HEK293T (cell line): Measurements from ENCODE around the gene NKX1-1.

Experiments used
- CTCF ChIA-PET: fragments of 350-600 bp; formaldehyde crosslinking; extraction: SDS; loops from one replicate; lab custom pipeline; 2021; ENCODE audit warnings: antibody characterized with exemption, inconsistent platforms; lab: Yijun Ruan, JAX
- POLR2A ChIA-PET: fragments of 350-600 bp; formaldehyde crosslinking; extraction: SDS; loops from one replicate; lab custom pipeline; 2020; ENCODE audit warnings: antibody characterized with exemption, inconsistent platforms; lab: Yijun Ruan, JAX
- DNase-seq: peaks from one replicate; pipeline ENCODE4 v3.0.0; 2012; ENCODE audit warnings: mixed read lengths; ENCODE audit errors: extremely low spot score
- ARNT ChIP-seq: fragments of 450-650 bp; IDR thresholded peaks from 2 replicates; pipeline ENCODE4 v1.6.1; 2017; ENCODE audit warnings: mild to moderate bottlenecking
- BHLHE40 ChIP-seq: fragments of 450-650 bp; IDR thresholded peaks from 2 replicates; pipeline ENCODE4 v1.6.1; 2016; ENCODE audit warnings: mild to moderate bottlenecking, moderate library complexity, borderline replicate concordance
- CTBP1 ChIP-seq: fragments of 450-650 bp; IDR thresholded peaks from 2 replicates; pipeline ENCODE4 v1.6.1; 2016; ENCODE audit warnings: borderline replicate concordance
- ELF4 ChIP-seq: fragments of 450-650 bp; IDR thresholded peaks from 2 replicates; pipeline ENCODE4 v1.6.1; 2017; ENCODE audit warnings: antibody characterized with exemption
- FOXA1 ChIP-seq: fragments of 450-650 bp; IDR thresholded peaks from 2 replicates; pipeline ENCODE4 v1.6.1; 2016; ENCODE audit warnings: mild to moderate bottlenecking
- FOXK2 ChIP-seq: fragments of 450-650 bp; IDR thresholded peaks from 2 replicates; pipeline ENCODE4 v1.6.1; 2016; ENCODE audit warnings: mild to moderate bottlenecking
- FOXM1 ChIP-seq: fragments of 450-650 bp; IDR thresholded peaks from 2 replicates; pipeline ENCODE4 v1.6.1; 2017; ENCODE audit warnings: mild to moderate bottlenecking, borderline replicate concordance
- HDGF ChIP-seq: fragments of 450-650 bp; IDR thresholded peaks from 2 replicates; pipeline ENCODE4 v1.6.1; 2017; ENCODE audit warnings: antibody characterized with exemption, borderline replicate concordance
- L3MBTL2 ChIP-seq: fragments of 450-650 bp; conservative IDR thresholded peaks from 2 replicates; pipeline ENCODE4 v1.6.1; 2016; ENCODE audit warnings: mild to moderate bottlenecking
- LEF1 ChIP-seq: fragments of 450-650 bp; IDR thresholded peaks from 2 replicates; pipeline ENCODE4 v1.6.1; 2017; ENCODE audit warnings: mild to moderate bottlenecking, borderline replicate concordance
- NFRKB ChIP-seq: fragments of 450-650 bp; IDR thresholded peaks from 2 replicates; pipeline ENCODE4 v1.6.1; 2016; ENCODE audit warnings: mild to moderate bottlenecking, moderate library complexity
- PKNOX1 ChIP-seq: fragments of 450-650 bp; IDR thresholded peaks from 2 replicates; pipeline ENCODE4 v1.6.1; 2016
- SP1 ChIP-seq: fragments of 450-650 bp; IDR thresholded peaks from 2 replicates; pipeline ENCODE4 v1.6.1; 2017
- SUZ12 ChIP-seq: fragments of 450-650 bp; IDR thresholded peaks from 2 replicates; pipeline ENCODE4 v1.6.1; 2016; ENCODE audit warnings: mild to moderate bottlenecking
- TARDBP ChIP-seq: fragments of 450-650 bp; IDR thresholded peaks from 2 replicates; pipeline ENCODE4 v1.6.1; 2016
- ZNF384 ChIP-seq: fragments of 450-650 bp; IDR thresholded peaks from 2 replicates; pipeline ENCODE4 v1.6.1; 2016

The NKX1-1 gene

DNA sequence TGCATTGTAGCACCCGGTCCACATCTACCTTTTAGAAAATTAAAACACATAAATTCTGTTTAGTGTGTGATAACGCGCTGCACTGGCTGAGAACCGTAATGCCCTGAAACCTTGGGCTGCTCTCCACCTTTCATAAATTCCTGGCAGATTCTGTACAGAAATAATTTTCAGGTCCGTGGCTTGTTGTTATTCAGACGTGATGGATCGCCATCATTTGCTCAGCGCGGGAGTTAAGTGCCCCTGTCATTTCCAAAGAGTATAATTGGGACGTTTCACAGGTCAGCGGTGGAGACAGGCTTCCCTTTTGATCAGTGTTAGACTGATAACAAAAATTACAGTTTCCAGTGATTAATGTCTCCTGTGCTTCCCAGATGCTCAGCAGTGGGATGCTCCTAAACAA, 42.7 kb downstream of the NKX1-1 start:
- TF ChIP-seq SP1 (no peak), ZNF384 (no peak), TARDBP (no peak), BHLHE40 (no peak)
- POLR2A ChIA-PET = no interaction called here
- DNase-seq = no peak
- CTCF ChIA-PET = no interaction called here

GRCh38 chr4:1362521-1362920, 43.7 kb downstream of the NKX1-1 start:
- TF ChIP-seq HDGF (no peak), ZNF384 (no peak), FOXA1 (no peak), CTBP1 (no peak), L3MBTL2 (no peak), BHLHE40 (no peak), PKNOX1 (no peak), ELF4 (no peak)
- ChIA-PET CTCF (no interaction called here), POLR2A (no interaction called here)
- DNase-seq = no peak

DNA sequence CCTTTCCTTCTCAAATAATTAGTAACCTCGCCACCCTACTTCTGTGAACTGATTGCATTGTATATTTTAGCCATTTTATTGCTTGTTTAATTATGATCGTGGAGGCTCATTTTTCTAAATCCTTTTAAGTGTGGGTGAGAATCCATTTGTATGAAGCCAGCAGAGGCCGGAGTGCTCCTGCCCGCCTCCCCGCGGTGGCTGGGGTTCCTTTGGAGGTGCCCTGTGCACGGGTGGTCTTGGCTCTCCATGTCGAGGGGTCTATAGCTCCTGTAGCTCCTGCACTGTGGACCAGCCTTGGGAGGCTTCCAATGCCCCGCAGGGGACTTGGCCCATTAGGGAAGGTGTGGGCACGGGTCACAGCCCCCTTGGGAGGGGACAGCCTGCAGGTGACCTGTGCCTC, 44.2 kb downstream of the NKX1-1 start:
- ChIA-PET CTCF (no interaction called here), POLR2A (no interaction called here)
- no peak for DNase-seq
- TF ChIP-seq LEF1 = no peak
- TF ChIP-seq ZNF384 = no peak
- no peak for TF ChIP-seq FOXK2
- TF ChIP-seq NFRKB = no peak
- TF ChIP-seq SUZ12 = no peak
- TF ChIP-seq CTBP1 = no peak
- TF ChIP-seq ARNT = no peak
- no peak for TF ChIP-seq L3MBTL2
- TF ChIP-seq HDGF = no peak
- TF ChIP-seq FOXM1 = no peak
- no peak for TF ChIP-seq TARDBP
- no peak for TF ChIP-seq PKNOX1
- no peak for TF ChIP-seq SP1

GRCh38 chr4:1361431-1361830, 44.8 kb downstream of the NKX1-1 start:
- TF ChIP-seq NFRKB = no peak
- TF ChIP-seq SP1 = no peak
- no peak for TF ChIP-seq PKNOX1
- no peak for TF ChIP-seq BHLHE40
- TF ChIP-seq TARDBP = no peak
- no peak for TF ChIP-seq FOXA1
- TF ChIP-seq ELF4 = no peak
- no peak for TF ChIP-seq ARNT
- no peak for TF ChIP-seq FOXK2
- TF ChIP-seq CTBP1 = no peak
- no peak for TF ChIP-seq FOXM1
- TF ChIP-seq ZNF384 = no peak
- TF ChIP-seq L3MBTL2 = no peak
- no peak for TF ChIP-seq SUZ12
- no peak for TF ChIP-seq LEF1
- no peak for TF ChIP-seq HDGF
- no peak for DNase-seq
- ChIA-PET CTCF (no interaction called here), POLR2A (no interaction called here)

DNA sequence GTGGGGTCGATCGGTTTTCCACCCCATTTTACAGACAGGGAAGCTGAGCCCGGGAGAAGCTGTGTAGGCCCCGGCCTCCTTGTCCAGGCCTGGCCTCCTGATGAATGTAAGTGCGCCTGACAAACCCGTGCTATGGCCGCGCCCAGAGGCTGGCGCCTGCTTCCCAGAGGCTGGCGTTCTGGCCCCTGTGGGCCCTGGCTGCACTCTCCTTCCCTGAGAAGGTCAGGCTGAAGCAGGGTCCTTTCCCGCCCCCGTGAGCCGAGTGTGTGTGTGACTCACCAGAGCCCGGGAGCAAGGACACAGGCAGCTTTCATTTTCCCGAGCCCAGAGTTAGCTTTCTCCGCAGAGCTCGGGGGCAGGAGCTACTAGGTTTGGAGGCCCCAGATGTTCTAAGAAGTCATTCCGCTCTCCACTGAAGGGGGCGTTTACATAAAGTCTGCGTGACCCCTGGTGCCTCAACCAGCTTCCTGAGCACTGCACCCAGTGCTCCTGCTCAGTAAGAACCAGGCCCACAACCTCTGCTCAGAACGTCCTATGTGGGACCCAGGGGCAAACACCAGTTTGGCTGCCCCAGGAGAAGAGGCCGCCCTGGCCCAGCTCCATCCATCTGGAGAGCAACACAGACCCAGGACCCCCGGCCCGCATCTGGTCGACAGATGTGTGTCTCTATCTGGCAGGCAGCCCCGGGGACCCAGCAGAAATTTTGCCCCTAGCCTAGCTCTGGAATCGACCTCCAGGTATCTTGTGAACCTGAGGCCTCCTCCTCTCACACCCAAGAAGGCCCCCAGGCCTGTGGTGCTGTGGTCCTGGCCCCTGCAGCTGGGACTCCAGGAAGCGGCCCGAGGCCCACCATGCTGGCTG, 45.6 kb downstream of the NKX1-1 start:
- DNase-seq = no peak
- TF ChIP-seq ARNT (no peak), L3MBTL2 (no peak), SP1 (no peak), ZNF384 (no peak), CTBP1 (no peak), NFRKB (no peak), BHLHE40 (no peak), HDGF (no peak), FOXA1 (no peak), LEF1 (no peak), PKNOX1 (no peak), ELF4 (no peak), SUZ12 (no peak), FOXK2 (no peak), FOXM1 (no peak), TARDBP (no peak)
- CTCF ChIA-PET = no interaction called here
- POLR2A ChIA-PET = no interaction called here
